ENCODE measurements around the gene PIAS2.

The PIAS2 gene

GRCh38 chr18:46756559-46757201 is 160.6 kb downstream of the PIAS2 start, which contains the start of gene ST8SIA5:
TSS of gene ST8SIA5 (minus strand) at chr18:46757053. CDS start at chr18:46756508, 545 bp downstream.
- DNase-seq: no peak

GRCh38 chr18:46756025-46756558 is 161.2 kb downstream of the PIAS2 start:
- DNase-seq: no peak

GRCh38 chr18:46755315-46756024 is 161.8 kb downstream of the PIAS2 start:
- DNase-seq: no peak

DNA sequence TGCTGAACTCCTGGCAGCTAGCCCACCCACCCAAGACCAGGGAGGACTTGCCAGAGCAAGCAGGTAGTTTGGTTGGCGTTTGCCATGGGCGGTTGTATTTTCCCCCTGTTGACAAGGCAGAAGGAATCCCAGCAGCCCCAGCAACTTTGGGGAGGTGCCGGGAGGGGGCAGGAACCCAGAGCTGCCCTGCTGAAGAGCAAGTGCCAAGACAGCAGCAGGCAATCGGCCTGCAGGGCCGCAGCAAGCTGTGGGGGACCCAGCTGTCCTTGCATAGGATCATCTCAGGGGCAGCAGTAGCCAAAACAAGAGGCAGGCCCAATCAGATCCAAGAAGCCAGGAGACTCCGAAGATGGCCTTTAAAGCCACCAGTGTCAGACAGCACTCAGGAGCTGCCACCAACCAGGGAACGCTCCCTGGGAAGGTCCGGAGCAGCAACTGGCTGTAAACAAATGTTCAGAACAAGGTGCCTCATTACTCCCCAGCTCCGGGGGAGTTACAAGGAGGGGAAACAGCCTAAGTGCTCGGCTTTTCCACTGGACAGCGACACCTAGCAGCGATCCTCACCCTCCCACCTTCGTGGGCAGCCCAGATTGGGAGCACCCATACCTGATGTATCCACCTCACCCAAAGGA is 162.5 kb downstream of the PIAS2 start:
- no peak for DNase-seq

DNA sequence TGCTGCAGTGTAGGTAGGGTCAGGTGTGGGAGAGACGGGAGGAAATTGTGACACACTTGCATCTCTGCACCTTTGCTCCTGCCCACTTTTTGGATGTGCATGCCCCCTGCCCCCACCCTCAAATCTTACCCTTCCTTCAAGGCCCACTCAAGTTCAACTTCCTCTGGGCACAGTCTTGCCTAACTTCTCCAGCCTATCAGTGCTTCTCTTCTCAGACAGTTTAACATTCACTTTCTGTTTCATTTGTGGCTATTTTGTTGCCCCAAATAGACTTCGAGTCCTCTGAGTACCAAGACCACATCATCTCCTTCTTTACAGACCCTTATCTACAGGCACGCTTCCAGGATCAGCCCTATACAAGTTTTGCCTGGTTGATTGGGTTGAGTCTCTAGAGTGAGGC is 163.1 kb downstream of the PIAS2 start:
- DNase-seq: no peak
